K562 (cell line): ENCODE results near the gene RHOC. TPM values are rescaled to one million over a fixed set of nuclear protein-coding genes. Genes with fewer than 3 reads are reported as not detected.
A peak's percentile ranks its signal among the peaks of the same experiment; 100 is the strongest.

Experiments used
- BRCA1 ChIP-seq, 2 experiments: fragments of 450-650 bp in 1 of 2; sonication (generic) in 1 of 2; formaldehyde crosslinking in 1 of 2; IDR thresholded peaks; 2 replicates each; pipeline versions ENCODE4 v1.5.0 to v1.6.1; 2017 to 2020; ENCODE audit warnings: mild to moderate bottlenecking in 1 of 2, missing genetic modification reagents in 1 of 2
- CHD4 ChIP-seq: fragments of 200-600 bp; sonication (generic); IDR thresholded peaks from 3 replicates; pipeline ENCODE4 v1.6.1; 2012; ENCODE audit warnings: low read depth, mild to moderate bottlenecking, mixed read lengths, low read length, inconsistent platforms; ENCODE audit not compliant: insufficient read depth, insufficient replicate concordance, poor library complexity, severe bottlenecking
- HDAC3 ChIP-seq: fragments of 450-650 bp; IDR thresholded peaks from 2 replicates; pipeline ENCODE4 v1.6.1; 2018; ENCODE audit warnings: borderline replicate concordance, mild to moderate bottlenecking, moderate library complexity; ENCODE audit not compliant: partially characterized antibody
- MAFF ChIP-seq: IDR thresholded peaks from 2 replicates; pipeline ENCODE4 v1.6.1; 2012; ENCODE audit warnings: low read length, improper control_type of control experiment
- NFXL1 ChIP-seq: fragments of 450-650 bp; formaldehyde crosslinking; IDR thresholded peaks from 2 replicates; pipeline ENCODE4 v1.4.0; 2021; ENCODE audit warnings: mild to moderate bottlenecking
- NFYB ChIP-seq: IDR thresholded peaks from 2 replicates; pipeline ENCODE4 v1.6.1; 2011; ENCODE audit warnings: mild to moderate bottlenecking, moderate library complexity; ENCODE audit not compliant: insufficient read length; ENCODE audit errors: extremely low read depth
- PHB2 ChIP-seq: fragments of 450-650 bp; IDR thresholded peaks from 2 replicates; pipeline ENCODE4 v1.6.1; 2017; ENCODE audit warnings: low read depth
- PTRF ChIP-seq: fragments of 450-650 bp; IDR thresholded peaks from 2 replicates; pipeline ENCODE4 v1.6.1; 2016; ENCODE audit warnings: mild to moderate bottlenecking, missing genetic modification characterization, missing compliant biosample characterization
- RBBP5 ChIP-seq: fragments of 200-600 bp; sonication (generic); IDR thresholded peaks from 2 replicates; pipeline ENCODE4 v1.6.1; 2012; ENCODE audit warnings: borderline replicate concordance, mild to moderate bottlenecking, low read length, control low read depth, inconsistent platforms; ENCODE audit not compliant: insufficient read depth, poor library complexity, severe bottlenecking
- RERE ChIP-seq: sonication (generic); formaldehyde crosslinking; IDR thresholded peaks from 2 replicates; pipeline ENCODE4 v1.8.0; 2023; ENCODE audit warnings: missing genetic modification reagents, mild to moderate bottlenecking, borderline replicate concordance
- SLC30A9 ChIP-seq: fragments of 250-450 bp; sonication (Bioruptor Pico); IDR thresholded peaks from 2 replicates; pipeline ENCODE4 v1.8.0; 2022; ENCODE audit warnings: mild to moderate bottlenecking, moderate library complexity
- SMARCB1 ChIP-seq: IDR thresholded peaks from 2 replicates; pipeline ENCODE4 v1.6.1; 2011; ENCODE audit warnings: improper control_type of control experiment, low read depth; ENCODE audit not compliant: insufficient read length
- TCF7L2 ChIP-seq: fragments of 150-350 bp; IDR thresholded peaks from 2 replicates; pipeline ENCODE4 v1.6.1; 2016; ENCODE audit warnings: low read depth, mild to moderate bottlenecking, low read length, moderate library complexity
- ZBTB2 ChIP-seq: fragments of 450-650 bp; IDR thresholded peaks from 2 replicates; pipeline ENCODE4 v1.6.1; 2016; ENCODE audit warnings: antibody characterized with exemption
- ZNF133 ChIP-seq: fragments of 250-450 bp; sonication (Bioruptor Pico); IDR thresholded peaks from 2 replicates; pipeline ENCODE4 v1.4.0; 2020; ENCODE audit warnings: mild to moderate bottlenecking
- ZNF197 ChIP-seq: fragments of 200-800 bp; sonication (Bioruptor generic); IDR thresholded peaks from 2 replicates; pipeline ENCODE4 v1.6.1; 2016; ENCODE audit warnings: low read depth, missing genetic modification characterization, missing compliant biosample characterization
- ZNF445 ChIP-seq: fragments of 250-450 bp; sonication (Bioruptor Pico); IDR thresholded peaks from 2 replicates; pipeline ENCODE4 v1.4.0; 2020; ENCODE audit warnings: low read depth, mild to moderate bottlenecking, moderate library complexity
- polyA plus RNA-seq, 8 experiments: library from polyadenylated mRNA; depleted of rRNA in 4 of 8; stranded (reverse) in 5 of 8; unstranded in 3 of 8; fragments of >200 nt; fragmentation: Nextera tagmentation in 2 of 8; fragmentation: Illumina TruSeq in 1 of 8; extraction: Ambion mirVana in 2 of 8; extraction: Trizol in 1 of 8; gene quantifications; 2 replicates each; pipeline versions ENCODE4 v1.2.1 to v1.2.3, GENCODE V29; 2011 to 2014; ENCODE audit warnings: inconsistent platforms in 1 of 8, missing spikeins in 1 of 8
- total RNA-seq, 7 experiments: library from RNA; depleted of rRNA in 6 of 7; stranded (reverse); fragments of >200 nt in 6 of 7; fragmentation: Illumina TruSeq in 2 of 7; extraction: Trizol in 2 of 7; gene quantifications; 2 replicates each; pipeline versions ENCODE4 v1.2.1 to v1.2.3, GENCODE V29; 2011 to 2021; ENCODE audit warnings: low replicate concordance in 1 of 7
- TF ChIP-seq, protein P1 (sequence below): fragments of 450-650 bp; formaldehyde crosslinking; IDR thresholded peaks from 2 replicates; pipeline ENCODE4 v1.4.0; 2020; ENCODE audit warnings: mild to moderate bottlenecking, moderate library complexity

RHOC gene
- total and polyA plus RNA-seq, 9 of the 15 experiments (the other 6 are each of a cell fraction or from before 2014, with no cell fraction given) = 35.2 to 364 (median 204) TPM

DNA sequence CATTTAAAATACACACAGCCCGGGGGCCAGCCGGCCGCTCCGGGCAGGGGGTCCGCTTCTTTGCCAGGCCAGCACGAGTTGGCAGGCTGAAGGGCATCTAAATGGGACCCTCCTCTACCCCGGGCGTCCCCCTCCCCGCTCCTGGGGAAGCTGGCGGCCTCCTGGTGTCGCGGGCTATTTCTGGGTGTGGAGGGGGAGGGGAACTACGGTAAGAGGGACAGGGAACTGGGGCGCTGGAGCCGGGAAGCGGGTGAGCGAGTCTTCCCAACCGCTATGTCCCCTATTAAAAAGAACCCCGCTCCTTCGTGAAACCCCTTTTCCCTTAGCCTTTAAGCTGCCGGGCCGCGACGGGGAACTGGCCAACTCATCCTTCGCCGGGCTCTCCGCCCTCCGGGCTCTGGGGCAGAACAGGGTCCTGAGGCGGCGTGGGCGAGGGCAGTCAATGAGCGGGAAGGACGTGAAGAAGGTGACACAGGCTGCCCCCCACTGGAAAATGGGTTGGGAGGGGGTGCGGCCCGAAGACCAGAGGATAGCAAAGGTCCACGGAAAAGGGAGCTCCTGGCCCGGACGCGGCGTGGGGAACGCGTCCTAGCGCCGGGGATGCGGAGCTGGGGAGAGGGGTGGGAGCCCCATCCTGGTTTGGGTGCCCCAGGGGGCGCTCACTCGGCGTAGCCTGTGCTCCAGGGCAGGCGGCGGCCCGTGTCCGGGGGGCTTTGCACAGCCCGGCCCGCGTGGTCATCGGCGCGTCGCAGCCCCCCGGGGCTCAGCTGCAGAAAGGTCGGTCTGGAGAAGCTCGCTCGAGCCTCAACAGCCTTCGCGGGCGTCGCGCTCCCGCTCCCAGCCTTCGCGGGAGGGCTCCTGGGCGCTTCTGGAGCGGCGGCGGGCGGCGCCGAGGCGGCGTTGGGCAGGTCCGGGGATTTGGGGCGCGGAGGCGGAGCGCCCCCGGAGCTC, 7.7 kb upstream of the RHOC start (continued):
- TF ChIP-seq SLC30A9 (CRISPR knock-in tag) = no peak
- TF ChIP-seq BRCA1 (IDR thresholded peaks at IDR 0.05) = no peak
- no peak for TF ChIP-seq BRCA1 (CRISPR knock-in tag; IDR thresholded peaks at IDR 0.05)
- no peak for TF ChIP-seq TCF7L2
- no peak for TF ChIP-seq HDAC3
- no peak for TF ChIP-seq MAFF
- TF ChIP-seq NFXL1 (CRISPR knock-in tag) = no peak
- TF ChIP-seq SMARCB1 = no peak
- TF ChIP-seq, protein P1, sequence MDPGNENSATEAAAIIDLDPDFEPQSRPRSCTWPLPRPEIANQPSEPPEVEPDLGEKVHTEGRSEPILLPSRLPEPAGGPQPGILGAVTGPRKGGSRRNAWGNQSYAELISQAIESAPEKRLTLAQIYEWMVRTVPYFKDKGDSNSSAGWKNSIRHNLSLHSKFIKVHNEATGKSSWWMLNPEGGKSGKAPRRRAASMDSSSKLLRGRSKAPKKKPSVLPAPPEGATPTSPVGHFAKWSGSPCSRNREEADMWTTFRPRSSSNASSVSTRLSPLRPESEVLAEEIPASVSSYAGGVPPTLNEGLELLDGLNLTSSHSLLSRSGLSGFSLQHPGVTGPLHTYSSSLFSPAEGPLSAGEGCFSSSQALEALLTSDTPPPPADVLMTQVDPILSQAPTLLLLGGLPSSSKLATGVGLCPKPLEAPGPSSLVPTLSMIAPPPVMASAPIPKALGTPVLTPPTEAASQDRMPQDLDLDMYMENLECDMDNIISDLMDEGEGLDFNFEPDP (CRISPR knock-in tag) = no peak; the same call in 1 of the 2 replicates
- TF ChIP-seq ZNF445 (CRISPR knock-in tag) = no peak
- peak; percentile 26 for TF ChIP-seq RBBP5
- TF ChIP-seq NFYB = no peak
- 0 out of 2 replicates have a peak, but pooled peaks have one; percentile 48 for TF ChIP-seq ZBTB2
- TF ChIP-seq ZNF197 (CRISPR knock-in tag) = no peak
- no peak for TF ChIP-seq RERE
- no peak for TF ChIP-seq ZNF133 (CRISPR knock-in tag)
- peak; percentile 23 for TF ChIP-seq CHD4
- TF ChIP-seq PTRF = no peak
- TF ChIP-seq PHB2 = no peak
